SK-N-SH (cell line): ENCODE results near the gene PMP22. TPM values are rescaled to one million over a fixed set of nuclear protein-coding genes. Genes with fewer than 3 reads are reported as not detected.

Experiments used
- CTCF ChIA-PET: fragments of 300-600, 350-600 bp; formaldehyde crosslinking; extraction: SDS; loops from one replicate; lab custom pipeline; 2021; lab: Yijun Ruan, JAX
- POLR2A ChIA-PET: fragments of 350-600 bp; sonication (Branson Sonifier 250); formaldehyde crosslinking; extraction: SDS; loops from one replicate; lab custom pipeline; 2020; ENCODE audit warnings: antibody characterized with exemption, inconsistent platforms; lab: Yijun Ruan, JAX
- DNase-seq: peaks from one replicate; pipeline ENCODE4 v3.0.0; 2012
- H2AFZ ChIP-seq: fragments of 200-600 bp; sonication (generic); 2 replicates; pipeline ENCODE4 v1.8.1; 2016; ENCODE audit warnings: antibody characterized with exemption, mild to moderate bottlenecking, low read depth
- H3F3A ChIP-seq: fragments of 200-600 bp; sonication (generic); replicated peaks from 2 replicates; pipeline ENCODE3; 2016; ENCODE audit warnings: antibody characterized with exemption, mild to moderate bottlenecking; ENCODE audit not compliant: insufficient read depth
- H3K27ac ChIP-seq, 2 experiments: fragments of 200-500 bp in 1 of 2; fragments of 200-600 bp in 1 of 2; sonication (Bioruptor generic) in 1 of 2; sonication (generic), shearing (Covaris generic) in 1 of 2; 2 replicates each; pipeline versions ENCODE4 v1.5.1 to v1.6.1; 2014 to 2016; ENCODE audit warnings: low read depth in 2 of 2, inconsistent platforms in 1 of 2, low read length in 1 of 2, mild to moderate bottlenecking in 1 of 2, mixed read lengths in 1 of 2
- H3K27me3 ChIP-seq: fragments of 200-600 bp; sonication (generic), shearing (Covaris generic); 2 replicates; pipeline ENCODE4 v1.6.1; 2016; ENCODE audit warnings: mixed run types; ENCODE audit not compliant: insufficient read depth
- H3K36me3 ChIP-seq, 2 experiments: fragments of 200-500 bp in 1 of 2; fragments of 200-600 bp in 1 of 2; sonication (Bioruptor generic) in 1 of 2; sonication (generic) in 1 of 2; replicated peaks in 1 of 2; 2 replicates each; pipeline versions ENCODE3 to v1.5.1; 2014 to 2016; ENCODE audit warnings: low read length in 1 of 2, mild to moderate bottlenecking in 1 of 2; ENCODE audit not compliant: insufficient read depth in 2 of 2, control insufficient read depth in 1 of 2
- H3K4me1 ChIP-seq, 2 experiments: fragments of 200-500 bp in 1 of 2; fragments of 200-600 bp in 1 of 2; sonication (Bioruptor generic) in 1 of 2; sonication (generic), shearing (Covaris generic) in 1 of 2; 2 replicates each; pipeline versions ENCODE4 v1.5.1 to v1.6.1; 2014 to 2016; ENCODE audit warnings: low read depth in 1 of 2, low read length in 1 of 2, mixed run types in 1 of 2; ENCODE audit not compliant: insufficient read depth in 2 of 2, control insufficient read depth in 1 of 2
- H3K4me2 ChIP-seq: fragments of 200-600 bp; sonication (generic), shearing (Covaris generic); 2 replicates; pipeline ENCODE4 v1.6.1; 2017; ENCODE audit warnings: mixed run types
- H3K4me3 ChIP-seq, 2 experiments: fragments of 200-500 bp in 1 of 2; fragments of 200-600 bp in 1 of 2; sonication (Bioruptor generic) in 1 of 2; sonication (generic), shearing (Covaris generic) in 1 of 2; 2 replicates each; pipeline versions ENCODE4 v1.5.1 to v1.8.1; 2014 to 2016; ENCODE audit warnings: low read depth in 2 of 2, inconsistent platforms in 1 of 2, low read length in 1 of 2, mild to moderate bottlenecking in 1 of 2, mixed read lengths in 1 of 2, moderate library complexity in 1 of 2
- H3K79me2 ChIP-seq: fragments of 200-600 bp; sonication (generic); 2 replicates; pipeline ENCODE4 v1.8.1; 2017; ENCODE audit warnings: mild to moderate bottlenecking; ENCODE audit not compliant: insufficient read depth
- H3K9ac ChIP-seq: fragments of 200-600 bp; sonication (generic); 2 replicates; pipeline ENCODE4 v1.6.1; 2017; ENCODE audit warnings: mixed run types
- H3K9me2 ChIP-seq: fragments of 200-600 bp; sonication (generic); 2 replicates; pipeline ENCODE4 v1.6.1; 2017; ENCODE audit warnings: mixed run types
- H3K9me3 ChIP-seq: fragments of 200-600 bp; sonication (generic); 2 replicates; pipeline ENCODE4 v1.6.1; 2017; ENCODE audit warnings: mixed run types, mild to moderate bottlenecking, moderate library complexity
- H4K20me1 ChIP-seq: fragments of 200-600 bp; sonication (generic); 2 replicates; pipeline ENCODE4 v1.6.1; 2017; ENCODE audit warnings: mild to moderate bottlenecking, mixed run types; ENCODE audit not compliant: insufficient read depth
- CHD2 ChIP-seq: fragments of 150-350 bp; IDR thresholded peaks from 2 replicates; pipeline ENCODE4 v1.6.1; 2018; ENCODE audit warnings: low read length; ENCODE audit not compliant: partially characterized antibody
- ELF1 ChIP-seq: IDR thresholded peaks from 2 replicates; pipeline ENCODE4 v1.4.0; 2012
- EP300 ChIP-seq, 2 experiments: IDR thresholded peaks; 2 replicates each; pipeline versions ENCODE4 v1.4.0 to v1.6.1; 2012; ENCODE audit warnings: borderline replicate concordance in 1 of 2, low read depth in 1 of 2, low read length in 1 of 2
- FOSL2 ChIP-seq: IDR thresholded peaks from 2 replicates; pipeline ENCODE4 v1.4.0; 2012; ENCODE audit warnings: low read depth, mild to moderate bottlenecking, moderate library complexity, borderline replicate concordance
- FOXM1 ChIP-seq: IDR thresholded peaks from 2 replicates; pipeline ENCODE4 v1.4.0; 2012; ENCODE audit warnings: low read depth, mild to moderate bottlenecking
- GABPA ChIP-seq: IDR thresholded peaks from 2 replicates; pipeline ENCODE4 v1.4.0; 2012; ENCODE audit warnings: low read depth, mild to moderate bottlenecking
- JUND ChIP-seq: IDR thresholded peaks from 2 replicates; pipeline ENCODE4 v1.4.0; 2012
- MAX ChIP-seq: IDR thresholded peaks from 2 replicates; pipeline ENCODE4 v1.4.0; 2012; ENCODE audit warnings: low read depth
- MEF2A ChIP-seq: IDR thresholded peaks from 2 replicates; pipeline ENCODE4 v1.4.0; 2012; ENCODE audit warnings: low read depth, borderline replicate concordance
- MXI1 ChIP-seq: IDR thresholded peaks from 2 replicates; pipeline ENCODE4 v1.6.1; 2012; ENCODE audit warnings: mild to moderate bottlenecking, low read depth, low read length, improper control_type of control experiment
- POLR2AphosphoS5 ChIP-seq: IDR thresholded peaks from 2 replicates; pipeline ENCODE4 v1.6.1; 2012; ENCODE audit warnings: low read depth, low read length
- RXRA ChIP-seq: IDR thresholded peaks from 2 replicates; pipeline ENCODE4 v1.4.0; 2012; ENCODE audit warnings: low read depth, mild to moderate bottlenecking, borderline replicate concordance
- SMC3 ChIP-seq: IDR thresholded peaks from 2 replicates; pipeline ENCODE4 v1.6.1; 2012; ENCODE audit warnings: low read depth, low read length, improper control_type of control experiment
- TEAD4 ChIP-seq: IDR thresholded peaks from 2 replicates; pipeline ENCODE4 v1.4.0; 2012; ENCODE audit warnings: mild to moderate bottlenecking, borderline replicate concordance; ENCODE audit not compliant: insufficient read depth
- WGBS: methylation state at CpG from one replicate; pipeline ENCODE4 v1.1.6; 2017; ENCODE audit warnings: low lambda C conversion rate; 5-methylcytosine and 5-hydroxymethylcytosine counted together
- polyA plus RNA-seq, 3 experiments: library from polyadenylated mRNA; depleted of rRNA; stranded (reverse); fragments of >200 nt; gene quantifications; 2 replicates each; pipeline ENCODE4 v1.2.3, GENCODE V29; 2012

PMP22 gene
- polyA plus RNA-seq, 1 of the 3 experiments (the other 2 are of a cell fraction), result 82.5 TPM

GRCh38 chr17:15232517-15232915 is 32.6 kb downstream of the PMP22 start:
- no peak overlapping the region for H3K27ac ChIP-seq
- CTCF ChIA-PET, result interaction anchor here (1.0 to 2.1 kb wide), 2 partner anchors 15 to 24 kb away, joined by 3 to 8 read pairs; no protein-coding TSS in a partner anchor

GRCh38 chr17:15231851-15232516 is 33.1 kb downstream of the PMP22 start:
- H3K4me2 ChIP-seq, result no peak overlapping the region
- H3K9me3 ChIP-seq, result no peaks in the 10 kb centered on the region
- no peak for DNase-seq
- no peak overlapping the region for H3K9ac ChIP-seq
- WGBS, result 92% methylated on average over 12 of the region's 12 CpGs
- no peaks in the 10 kb centered on the region for H3K27me3 ChIP-seq
- ChIA-PET CTCF (interaction anchor here (1.0 to 2.1 kb wide), 2 partner anchors 15 to 25 kb away, joined by 3 to 8 read pairs; no protein-coding TSS in a partner anchor), POLR2A (no interaction called here)
- no peaks in the 10 kb centered on the region; the same call in 1 of the 2 replicates for H3K79me2 ChIP-seq
- no peaks in the 10 kb centered on the region for H4K20me1 ChIP-seq
- H3K27ac ChIP-seq, result no peak overlapping the region
- H3K4me1 ChIP-seq, result no peaks in the 10 kb centered on the region
- no peak overlapping the region for H3K4me3 ChIP-seq
- H3K36me3 ChIP-seq, result peaks cover 7 to 59% of the 10 kb centered on the region in 2 experiments
- no peak for TF ChIP-seq RXRA
- TF ChIP-seq POLR2AphosphoS5, result no peak
- TF ChIP-seq FOSL2, result no peak
- TF ChIP-seq TEAD4, result no peak
- TF ChIP-seq EP300 (IDR thresholded peaks at IDR 0.05; ENCODE audit: borderline replicate concordance in 1 of 2, low read depth in 1 of 2, low read length in 1 of 2), result no peak
- TF ChIP-seq CHD2, result no peak
- no peak for TF ChIP-seq SMC3
- TF ChIP-seq JUND, result no peak
- TF ChIP-seq MXI1, result no peak
- no peaks in the 10 kb centered on the region for H3K9me2 ChIP-seq
- H2AFZ ChIP-seq, result no peak overlapping the region
- H3F3A ChIP-seq, result no peaks in the 10 kb centered on the region

More at GRCh38 chr17:15232517-15232915, 32.6 kb downstream of the PMP22 start:
- Histone ChIP-seq H3K4me1 (no peaks in the 10 kb centered on the region), H3K4me2 (no peak overlapping the region), H4K20me1 (no peaks in the 10 kb centered on the region), H3K79me2 (no peaks in the 10 kb centered on the region; the same call in 1 of the 2 replicates), H3K4me3 (no peak overlapping the region), H3K27me3 (no peaks in the 10 kb centered on the region), H3K36me3 (peaks cover 9 to 64% of the 10 kb centered on the region in 2 experiments), H3K9me2 (no peaks in the 10 kb centered on the region), H2AFZ (no peak overlapping the region), H3K9me3 (no peaks in the 10 kb centered on the region), H3K9ac (no peak overlapping the region), H3F3A (peaks cover under 1% of the 10 kb centered on the region)
- no peak for DNase-seq
- 98% methylated on average over 3 of the region's 3 CpGs for WGBS
- no peak for TF ChIP-seq TEAD4
- no peak for TF ChIP-seq ELF1
- TF ChIP-seq FOXM1, result no peak
- no peak for TF ChIP-seq SMC3
- no peak for TF ChIP-seq MAX
- no peak for TF ChIP-seq GABPA
- no peak for TF ChIP-seq MEF2A
- POLR2A ChIA-PET, result no interaction called here
